Spleen (tissue), 7 donors: ENCODE data around the gene STARD7.

Source experiments
- POLR2A ChIP-seq, 3 donors: fragments of 450-650 bp; IDR thresholded peaks; one replicate each; pipeline ENCODE4 v1.5.1; 2017; ENCODE audit warnings: antibody characterized with exemption in 3 of 3, mild to moderate bottlenecking in 1 of 3
- TF ChIP-seq, protein P1 (sequence below), 11 experiments: fragments of 200-600 bp in 7 of 11; fragments of 450-650 bp in 4 of 11; sonication (generic) in 4 of 11; IDR thresholded peaks in 8 of 11; conservative IDR thresholded peaks in 3 of 11; 1 replicate in 7 of 11; 2 replicates in 4 of 11; pipeline versions ENCODE4 v1.4.0 to v1.8.0; 2016 to 2021; ENCODE audit warnings: antibody characterized with exemption in 11 of 11, inconsistent platforms in 4 of 11, mild to moderate bottlenecking in 1 of 11
- donor health status: DM: no; HTN: no; CAD: no; lungs with moderate emphysema.
- donor health status: DM: no; HTN: no; CAD: no.
- donor health status: DM: no; HTN: no; CAD: no.

DNA sequence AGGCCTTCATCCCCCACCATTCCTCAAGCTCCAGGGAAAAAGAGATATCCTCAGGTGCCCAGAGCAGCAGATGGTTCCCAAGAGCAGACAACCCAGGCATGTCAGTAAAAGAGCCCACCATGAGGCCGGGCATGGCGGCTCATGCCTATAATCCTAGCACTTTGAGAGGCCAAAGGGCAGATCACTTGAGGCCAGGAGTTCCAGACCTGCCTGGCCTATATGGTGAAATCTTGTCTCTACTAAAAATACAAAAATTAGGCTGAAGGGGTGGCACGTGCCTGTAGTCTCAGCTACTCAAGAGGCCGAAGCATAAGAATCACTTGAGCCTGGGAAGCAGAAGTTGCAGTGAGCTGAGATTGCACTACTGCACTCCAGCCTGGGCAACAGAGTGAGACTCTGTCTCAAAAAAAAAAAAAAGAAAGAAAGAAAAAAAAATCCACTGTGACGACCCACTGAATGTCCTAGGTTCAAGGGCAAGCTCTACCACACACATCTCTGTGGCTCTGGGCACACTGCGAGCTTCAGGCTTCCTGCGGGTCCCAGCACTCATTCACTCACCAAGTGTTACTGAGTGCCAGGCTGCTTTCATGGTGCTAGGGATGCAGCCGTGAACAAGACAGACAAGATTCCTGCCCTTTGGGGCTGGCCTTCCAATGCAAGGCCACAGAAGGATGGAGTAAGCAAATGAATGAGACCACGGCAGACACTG, 56.9 kb downstream of the STARD7 start:
- TF ChIP-seq POLR2A (IDR thresholded peaks at IDR 0.05): no peak
- TF ChIP-seq, protein P1, sequence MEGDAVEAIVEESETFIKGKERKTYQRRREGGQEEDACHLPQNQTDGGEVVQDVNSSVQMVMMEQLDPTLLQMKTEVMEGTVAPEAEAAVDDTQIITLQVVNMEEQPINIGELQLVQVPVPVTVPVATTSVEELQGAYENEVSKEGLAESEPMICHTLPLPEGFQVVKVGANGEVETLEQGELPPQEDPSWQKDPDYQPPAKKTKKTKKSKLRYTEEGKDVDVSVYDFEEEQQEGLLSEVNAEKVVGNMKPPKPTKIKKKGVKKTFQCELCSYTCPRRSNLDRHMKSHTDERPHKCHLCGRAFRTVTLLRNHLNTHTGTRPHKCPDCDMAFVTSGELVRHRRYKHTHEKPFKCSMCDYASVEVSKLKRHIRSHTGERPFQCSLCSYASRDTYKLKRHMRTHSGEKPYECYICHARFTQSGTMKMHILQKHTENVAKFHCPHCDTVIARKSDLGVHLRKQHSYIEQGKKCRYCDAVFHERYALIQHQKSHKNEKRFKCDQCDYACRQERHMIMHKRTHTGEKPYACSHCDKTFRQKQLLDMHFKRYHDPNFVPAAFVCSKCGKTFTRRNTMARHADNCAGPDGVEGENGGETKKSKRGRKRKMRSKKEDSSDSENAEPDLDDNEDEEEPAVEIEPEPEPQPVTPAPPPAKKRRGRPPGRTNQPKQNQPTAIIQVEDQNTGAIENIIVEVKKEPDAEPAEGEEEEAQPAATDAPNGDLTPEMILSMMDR (IDR thresholded peaks at IDR 0.05 in 8 of 11, conservative IDR thresholded peaks at IDR 0.05 in 3 of 11): no peak
